Lung (tissue), 12 donors: Measurements from ENCODE around the gene IP6K3. TPM values are rescaled to one million over a fixed set of nuclear protein-coding genes. Genes with fewer than 3 reads are reported as not detected.

Experiments used
- ATAC-seq: fragments of 200-7000 bp; cut with Tn5 transposase; one replicate; pipeline ENCODE4 v1.9.1; 2020; ENCODE audit warnings: moderate number of reproducible peaks; ENCODE audit not compliant: insufficient read depth, low FRiP score
- DNase-seq, 3 donors: peaks; one replicate each; pipeline ENCODE4 v3.0.0-alpha.2; 2013 to 2017
- H3K27ac ChIP-seq, 2 donors: one replicate each; pipeline ENCODE4 v1.5.1; 2013; ENCODE audit warnings: mild to moderate bottlenecking in 2 of 2, moderate library complexity in 2 of 2, control low read depth in 1 of 2, inconsistent platforms in 1 of 2, low read depth in 1 of 2, low read length in 1 of 2
- H3K27me3 ChIP-seq, 3 donors: one replicate each; pipeline ENCODE4 v1.5.1; 2013; ENCODE audit warnings: low read length in 2 of 3; ENCODE audit not compliant: control insufficient read depth in 3 of 3, insufficient read depth in 3 of 3
- H3K36me3 ChIP-seq, 4 donors: one replicate each; pipeline ENCODE4 v1.5.1; 2013; ENCODE audit warnings: low read length in 4 of 4, mild to moderate bottlenecking in 1 of 4, moderate library complexity in 1 of 4; ENCODE audit not compliant: control insufficient read depth in 4 of 4, insufficient read depth in 4 of 4
- H3K4me1 ChIP-seq, 5 donors: one replicate each; pipeline ENCODE4 v1.5.1; 2013; ENCODE audit warnings: low read length in 5 of 5, mild to moderate bottlenecking in 2 of 5, moderate library complexity in 1 of 5; ENCODE audit not compliant: control insufficient read depth in 5 of 5, insufficient read depth in 5 of 5
- H3K4me3 ChIP-seq: one replicate; pipeline ENCODE4 v1.5.1; 2013; ENCODE audit warnings: mild to moderate bottlenecking, control low read depth, moderate library complexity
- H3K9ac ChIP-seq, 2 donors: one replicate each; pipeline ENCODE4 v1.5.1; 2013; ENCODE audit warnings: low read length in 2 of 2, control low read depth in 1 of 2; ENCODE audit not compliant: insufficient read depth in 1 of 2
- H3K9me3 ChIP-seq, 4 donors: one replicate each; pipeline ENCODE4 v1.5.1; 2013; ENCODE audit warnings: low read length in 3 of 4, mild to moderate bottlenecking in 1 of 4, moderate library complexity in 1 of 4; ENCODE audit not compliant: control insufficient read depth in 4 of 4, insufficient read depth in 3 of 4
- WGBS, 2 donors: extraction: QIAGEN DNeasy Blood & Tissue Kit; methylation state at CpG; one replicate each; pipeline ENCODE4 v1.1.7; 2013; 5-methylcytosine and 5-hydroxymethylcytosine counted together
- polyA plus RNA-seq, 2 donors: library from polyadenylated mRNA; stranded (reverse); fragments of 200-250 nt; gene quantifications; one replicate each; pipeline ENCODE4 v1.2.1, GENCODE V29; 2013
- total RNA-seq, 2 donors: library from RNA; depleted of rRNA in 1 of 2; stranded (reverse); fragments of >200 nt in 1 of 2; gene quantifications; one replicate each; pipeline ENCODE4 v1.2.1, GENCODE V29; 2014 to 2021
- TF ChIP-seq, protein P1 (sequence below): IDR thresholded peaks from 2 replicates; pipeline ENCODE4 v1.5.1; 2012; ENCODE audit warnings: mild to moderate bottlenecking; ENCODE audit errors: control extremely low read depth, extremely low read depth
- donor health status: control.
- donor health status: control.
- donor health status: Bipolar disorder and iron deficiency.
- donor health status: healthy.
- donor health status: DM: yes; HTN: yes; CAD: no.

The IP6K3 gene
- total and polyA plus RNA-seq, 4 donors: 1.3 to 3.9 (median 2.5) TPM

DNA sequence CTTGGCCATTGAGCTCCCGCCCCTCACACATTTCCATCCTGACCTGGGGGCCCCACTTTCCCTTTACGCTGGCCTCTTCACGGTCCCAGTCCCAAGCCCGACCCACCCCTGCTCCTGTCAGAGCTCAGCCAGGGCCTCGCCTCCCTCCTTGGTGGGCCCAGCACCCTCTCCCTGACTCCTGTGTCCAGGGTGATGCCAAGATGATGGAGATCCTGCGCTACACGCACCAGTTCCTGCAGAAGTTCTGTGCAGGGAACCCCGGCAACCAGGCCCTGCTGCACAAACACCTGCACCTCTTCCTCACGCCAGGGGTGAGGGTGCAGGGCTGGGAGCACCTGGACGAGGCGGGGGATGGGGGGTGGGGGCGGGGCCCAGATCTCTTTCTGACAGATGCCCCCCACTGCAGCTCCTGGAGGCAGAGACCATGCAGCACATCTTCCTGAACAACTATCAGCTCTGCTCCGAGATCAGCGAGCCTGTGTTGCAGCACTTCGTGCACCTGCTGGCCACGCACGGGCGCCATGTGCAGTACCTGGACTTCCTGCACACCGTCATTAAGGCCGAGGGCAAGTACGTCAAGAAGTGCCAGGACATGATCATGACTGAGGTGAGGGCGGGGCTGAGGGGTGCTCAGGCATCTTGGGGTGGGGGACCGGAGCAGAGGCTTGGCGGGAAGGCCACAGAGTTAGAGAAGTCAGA is 68.3 kb downstream of the IP6K3 start:
- H3K9me3 ChIP-seq: no peaks in the 10 kb centered on the region
- no peak overlapping the region for H3K9ac ChIP-seq
- TF ChIP-seq, protein P1, sequence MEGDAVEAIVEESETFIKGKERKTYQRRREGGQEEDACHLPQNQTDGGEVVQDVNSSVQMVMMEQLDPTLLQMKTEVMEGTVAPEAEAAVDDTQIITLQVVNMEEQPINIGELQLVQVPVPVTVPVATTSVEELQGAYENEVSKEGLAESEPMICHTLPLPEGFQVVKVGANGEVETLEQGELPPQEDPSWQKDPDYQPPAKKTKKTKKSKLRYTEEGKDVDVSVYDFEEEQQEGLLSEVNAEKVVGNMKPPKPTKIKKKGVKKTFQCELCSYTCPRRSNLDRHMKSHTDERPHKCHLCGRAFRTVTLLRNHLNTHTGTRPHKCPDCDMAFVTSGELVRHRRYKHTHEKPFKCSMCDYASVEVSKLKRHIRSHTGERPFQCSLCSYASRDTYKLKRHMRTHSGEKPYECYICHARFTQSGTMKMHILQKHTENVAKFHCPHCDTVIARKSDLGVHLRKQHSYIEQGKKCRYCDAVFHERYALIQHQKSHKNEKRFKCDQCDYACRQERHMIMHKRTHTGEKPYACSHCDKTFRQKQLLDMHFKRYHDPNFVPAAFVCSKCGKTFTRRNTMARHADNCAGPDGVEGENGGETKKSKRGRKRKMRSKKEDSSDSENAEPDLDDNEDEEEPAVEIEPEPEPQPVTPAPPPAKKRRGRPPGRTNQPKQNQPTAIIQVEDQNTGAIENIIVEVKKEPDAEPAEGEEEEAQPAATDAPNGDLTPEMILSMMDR: no peak
- 92 to 94% methylated on average over 22 to 24 of the region's 24 CpGs for WGBS, 2 donors
- H3K4me3 ChIP-seq: no peak overlapping the region
- H3K36me3 ChIP-seq: peaks cover 0 to 79% (median 17%) of the 10 kb centered on the region in 4 donors
- ATAC-seq (no peak), DNase-seq (no peak)
- no peaks in the 10 kb centered on the region for H3K27me3 ChIP-seq
- no peaks in the 10 kb centered on the region for H3K4me1 ChIP-seq
- no peak overlapping the region for H3K27ac ChIP-seq

DNA sequence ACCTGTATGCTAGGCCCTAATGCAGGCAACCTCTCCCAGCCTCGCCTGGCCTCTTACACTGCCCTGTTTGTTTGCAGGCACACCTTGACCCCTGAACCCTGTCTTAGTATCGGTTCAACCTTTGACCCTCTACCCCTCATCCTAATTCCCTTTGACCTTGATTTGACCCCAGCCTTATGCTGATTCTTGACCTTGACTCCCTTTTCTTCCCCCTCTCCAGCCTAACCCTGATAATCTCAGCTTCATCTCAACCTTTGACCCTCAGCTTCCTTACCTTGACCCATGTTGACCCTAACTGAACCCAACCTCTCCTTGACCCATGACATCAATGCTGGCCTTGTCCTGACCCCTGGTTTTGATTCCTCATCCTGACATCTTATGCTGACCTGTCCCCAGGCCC is 69.0 kb downstream of the IP6K3 start:
- WGBS, 2 donors: 95 to 100% methylated on average over 2 of the region's 2 CpGs
- no peak for ATAC-seq

DNA sequence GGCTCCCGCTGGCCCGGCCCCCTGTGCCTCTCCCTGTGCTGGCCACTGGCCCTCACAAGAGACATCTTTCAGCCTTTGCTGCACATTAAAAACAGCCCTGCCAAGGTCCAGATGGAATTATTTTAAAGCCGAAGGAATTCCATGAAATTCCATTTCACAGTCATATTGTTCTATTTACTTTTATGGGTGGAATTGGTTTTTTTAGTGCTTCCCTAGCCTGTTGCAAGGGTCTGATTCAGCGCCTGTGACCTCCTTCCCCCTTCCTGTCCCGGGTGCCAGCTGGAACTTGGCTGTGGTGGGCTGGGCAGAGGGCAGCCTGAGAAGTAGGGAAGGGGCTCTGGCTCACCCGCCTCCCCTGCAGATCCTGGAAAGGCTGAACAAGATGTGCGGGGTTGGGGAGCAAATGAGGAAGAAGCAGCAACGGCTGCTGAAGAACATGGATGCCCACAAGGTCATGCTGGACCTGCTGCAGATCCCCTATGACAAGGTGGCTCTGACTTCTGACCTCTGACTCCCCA is 69.5 kb downstream of the IP6K3 start:
- Histone ChIP-seq H3K36me3 (peaks cover 0 to 73% (median 14%) of the 10 kb centered on the region in 4 donors), H3K9me3 (no peaks in the 10 kb centered on the region), H3K4me3 (no peak overlapping the region), H3K27me3 (no peaks in the 10 kb centered on the region), H3K4me1 (no peaks in the 10 kb centered on the region), H3K27ac (no peak overlapping the region), H3K9ac (no peak overlapping the region)
- TF ChIP-seq, protein P1: no peak
- WGBS, 2 donors: 66 to 76% methylated on average over 8 of the region's 8 CpGs
- no peak for DNase-seq
- ATAC-seq: no peak

More for the DNA sequence above, 69.0 kb downstream of the IP6K3 start:
- Histone ChIP-seq H3K4me1 (no peaks in the 10 kb centered on the region), H3K27ac (no peak overlapping the region), H3K36me3 (peaks cover 0 to 77% (median 14%) of the 10 kb centered on the region in 4 donors), H3K9ac (no peak overlapping the region), H3K9me3 (no peaks in the 10 kb centered on the region), H3K4me3 (no peak overlapping the region), H3K27me3 (no peaks in the 10 kb centered on the region)
- TF ChIP-seq, protein P1: no peak
- no peak for DNase-seq
